Hypothalamus (tissue), 51 donors: Measurements from ENCODE around the gene CFAP92.
"Not testable (repeated sequence)": the region's sequence is repeated elsewhere in the genome, so short reads cannot be mapped to it uniquely, and the experiment has no call there.

ENCODE experiments used
- DNase-seq, 51 donors: peaks; one replicate each; lab custom pipeline; 2025; lab: John Stamatoyannopoulos, UW

CFAP92 gene

GRCh38 chr3:128942161-128942952 is 51.5 kb downstream of the CFAP92 start:
- no peak for DNase-seq

GRCh38 chr3:128940252-128940651 is 53.6 kb downstream of the CFAP92 start:
- DNase-seq = no peak

GRCh38 chr3:128936341-128936740 is 57.5 kb downstream of the CFAP92 start:
- no peak for DNase-seq

GRCh38 chr3:128935922-128936321 is 58.0 kb downstream of the CFAP92 start:
- DNase-seq = no peak

- DNase-seq = no peak
Observed at GRCh38 chr3:128933922-128934253, 60.0 kb downstream of the CFAP92 start.

GRCh38 chr3:128933213-128933921 is 60.5 kb downstream of the CFAP92 start:
- no peak for DNase-seq

- DNase-seq = no peak
Observed at GRCh38 chr3:128932516-128933212, 61.2 kb downstream of the CFAP92 start.

GRCh38 chr3:128931046-128931445 is 62.8 kb downstream of the CFAP92 start:
- no peak for DNase-seq

GRCh38 chr3:128929364-128929763 is 64.5 kb downstream of the CFAP92 start:
- no peak for DNase-seq

- DNase-seq = not testable (repeated sequence)
Observed at GRCh38 chr3:128923986-128924385, 69.9 kb downstream of the CFAP92 start.

GRCh38 chr3:128923576-128923975 is 70.3 kb downstream of the CFAP92 start:
- DNase-seq = no peak

- DNase-seq = no peak
Observed at GRCh38 chr3:128922804-128923459, 70.9 kb downstream of the CFAP92 start.

GRCh38 chr3:128919988-128920387 is 73.9 kb downstream of the CFAP92 start:
- DNase-seq = no peak

GRCh38 chr3:128917291-128917690 is 76.6 kb downstream of the CFAP92 start:
- peak in 1 of 51 donors; percentile 10 for DNase-seq

- no peak for DNase-seq
Observed at GRCh38 chr3:128914966-128915645, 78.8 kb downstream of the CFAP92 start.

GRCh38 chr3:128911911-128912310 is 82.0 kb downstream of the CFAP92 start:
- DNase-seq = no peak

GRCh38 chr3:128910006-128910405 is 83.9 kb downstream of the CFAP92 start:
- no peak for DNase-seq

- DNase-seq = no peak
Observed at GRCh38 chr3:128908951-128909350, 84.9 kb downstream of the CFAP92 start.

GRCh38 chr3:128907706-128908445 is 86.0 kb downstream of the CFAP92 start:
- DNase-seq = no peak
